Loucy (cell line): Measurements from ENCODE around the gene FAM83D.

ENCODE experiments used
- H2AFZ ChIP-seq: fragments of 200-600 bp; sonication (generic); 2 replicates; pipeline ENCODE4 v1.6.0; 2016; ENCODE audit warnings: antibody characterized with exemption, mild to moderate bottlenecking, low read length, moderate library complexity
- H3F3A ChIP-seq: fragments of 200-600 bp; 2 replicates; pipeline ENCODE4 v1.6.0; 2016; ENCODE audit warnings: antibody characterized with exemption, low read depth, mild to moderate bottlenecking
- H3K27me3 ChIP-seq: fragments of 200-600 bp; sonication (generic); 2 replicates; pipeline ENCODE4 v1.6.1; 2014; ENCODE audit warnings: low read length, mild to moderate bottlenecking; ENCODE audit not compliant: insufficient read depth, poor library complexity, severe bottlenecking
- H3K36me3 ChIP-seq: fragments of 200-600 bp; sonication (generic); 2 replicates; pipeline ENCODE4 v1.6.1; 2016; ENCODE audit warnings: low read length; ENCODE audit not compliant: insufficient read depth
- H3K4me1 ChIP-seq: fragments of 200-600 bp; sonication (generic); 2 replicates; pipeline ENCODE4 v1.5.1; 2014; ENCODE audit warnings: low read length, mild to moderate bottlenecking; ENCODE audit not compliant: insufficient read depth, poor library complexity, severe bottlenecking
- H3K4me2 ChIP-seq: fragments of 200-600 bp; sonication (generic); 2 replicates; pipeline ENCODE4 v1.6.0; 2014; ENCODE audit warnings: antibody characterized with exemption, low read length, low read depth, mild to moderate bottlenecking; ENCODE audit not compliant: poor library complexity, severe bottlenecking
- H3K4me3 ChIP-seq: fragments of 200-600 bp; sonication (generic); 2 replicates; pipeline ENCODE4 v1.5.1; 2014; ENCODE audit warnings: low read length, mild to moderate bottlenecking, mixed read lengths; ENCODE audit not compliant: poor library complexity, severe bottlenecking
- H3K79me2 ChIP-seq: fragments of 200-600 bp; sonication (generic); 2 replicates; pipeline ENCODE4 v1.6.1; 2014; ENCODE audit warnings: low read length; ENCODE audit not compliant: insufficient read depth
- H3K9ac ChIP-seq: fragments of 200-600 bp; sonication (generic); 2 replicates; pipeline ENCODE4 v1.6.0; 2014; ENCODE audit warnings: mild to moderate bottlenecking, low read depth, low read length, moderate library complexity; ENCODE audit not compliant: poor library complexity, severe bottlenecking
- H3K9me2 ChIP-seq: fragments of 200-600 bp; sonication (generic); replicated peaks from 2 replicates; pipeline ENCODE4 v1.6.1; 2016; ENCODE audit warnings: low read depth, low read length, mixed read lengths
- H3K9me3 ChIP-seq: fragments of 200-600 bp; sonication (generic); 2 replicates; pipeline ENCODE4 v1.6.1; 2014; ENCODE audit warnings: mild to moderate bottlenecking, antibody characterized with exemption, low read length, low read depth; ENCODE audit not compliant: insufficient read depth
- H4K20me1 ChIP-seq: fragments of 200-600 bp; sonication (generic); 2 replicates; pipeline ENCODE4 v1.6.0; 2014; ENCODE audit warnings: antibody characterized with exemption, low read length, mild to moderate bottlenecking; ENCODE audit not compliant: insufficient read depth, poor library complexity, severe bottlenecking
- CTCF ChIP-seq: fragments of 200-600 bp; sonication (generic); conservative IDR thresholded peaks from 2 replicates; pipeline ENCODE4 v1.5.1; 2014; ENCODE audit warnings: mild to moderate bottlenecking, antibody characterized with exemption, low read length
- EZH2phosphoT487 ChIP-seq: fragments of 200-600 bp; IDR thresholded peaks from 2 replicates; pipeline ENCODE4 v1.6.1; 2018; ENCODE audit warnings: antibody characterized with exemption, mild to moderate bottlenecking, moderate library complexity, borderline replicate concordance

FAM83D gene

DNA sequence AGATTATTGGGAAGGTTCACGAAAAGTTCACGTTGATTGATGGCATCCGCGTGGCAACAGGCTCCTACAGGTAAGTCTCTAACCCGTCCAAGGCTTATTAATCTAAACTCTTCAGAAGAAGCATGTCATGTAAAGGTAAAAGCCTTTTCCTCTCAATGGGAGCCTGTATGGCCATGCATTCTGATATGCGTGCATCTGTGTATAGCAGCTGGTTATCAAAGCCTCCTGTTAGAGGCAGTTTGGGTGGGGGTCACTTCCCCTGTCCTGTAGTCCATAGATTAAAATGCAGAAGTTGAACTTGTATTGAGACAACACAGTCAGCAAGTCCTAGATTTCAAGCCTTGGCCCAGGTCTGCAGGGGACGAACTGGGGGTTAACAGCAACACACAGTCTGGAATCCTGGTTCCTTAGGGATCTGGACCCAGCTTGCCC lies 21.7 kb downstream of the FAM83D start:
- Histone ChIP-seq H3K79me2 (peaks cover 46% of the 10 kb centered on the region), H3K36me3 (peaks cover 91% of the 10 kb centered on the region), H3K9me2 (no peaks in the 10 kb centered on the region), H3K9ac (no peak overlapping the region), H3K4me1 (no peaks in the 10 kb centered on the region), H3K9me3 (no peaks in the 10 kb centered on the region), H3F3A (no peaks in the 10 kb centered on the region; the same call in 1 of the 2 replicates), H3K4me2 (no peak overlapping the region), H3K27me3 (no peaks in the 10 kb centered on the region), H3K4me3 (no peak overlapping the region), H2AFZ (no peak overlapping the region), H4K20me1 (peaks cover 5% of the 10 kb centered on the region)
- TF ChIP-seq EZH2phosphoT487: no peak
- TF ChIP-seq CTCF: no peak

GRCh38 chr20:38950254-38950653 lies 24.0 kb downstream of the FAM83D start:
- Histone ChIP-seq H2AFZ (no peak overlapping the region), H3K36me3 (peaks cover 90% of the 10 kb centered on the region; the same call in 1 of the 2 replicates), H3K9me3 (no peaks in the 10 kb centered on the region), H4K20me1 (peaks cover 5% of the 10 kb centered on the region), H3K4me2 (no peak overlapping the region), H3K4me3 (no peak overlapping the region), H3K79me2 (peaks cover 31% of the 10 kb centered on the region; the same call in 1 of the 2 replicates), H3K9ac (no peak overlapping the region), H3K4me1 (no peaks in the 10 kb centered on the region), H3K27me3 (no peaks in the 10 kb centered on the region), H3F3A (no peaks in the 10 kb centered on the region; the same call in 1 of the 2 replicates), H3K9me2 (no peaks in the 10 kb centered on the region)
- TF ChIP-seq CTCF (no peak), EZH2phosphoT487 (no peak)

- H3K4me1 ChIP-seq: no peaks in the 10 kb centered on the region
- H4K20me1 ChIP-seq: peaks cover 5% of the 10 kb centered on the region
- H3K4me2 ChIP-seq: no peak overlapping the region
- TF ChIP-seq EZH2phosphoT487 (no peak), CTCF (no peak)
- H3K4me3 ChIP-seq: no peak overlapping the region
- peaks cover 25% of the 10 kb centered on the region; the same call in 1 of the 2 replicates for H3K79me2 ChIP-seq
- H2AFZ ChIP-seq: no peak overlapping the region
- H3K9me2 ChIP-seq: no peaks in the 10 kb centered on the region
- H3K9ac ChIP-seq: no peak overlapping the region
- no peaks in the 10 kb centered on the region for H3K27me3 ChIP-seq
- no peaks in the 10 kb centered on the region; the same call in 1 of the 2 replicates for H3F3A ChIP-seq
- H3K9me3 ChIP-seq: no peaks in the 10 kb centered on the region
- H3K36me3 ChIP-seq: peaks cover 82% of the 10 kb centered on the region; the same call in 1 of the 2 replicates
Observed at GRCh38 chr20:38951611-38952010, 25.4 kb downstream of the FAM83D start.
